Measurements from ENCODE around the gene ZFP14.
A peak's percentile ranks its signal among the peaks of the same experiment; 100 is the strongest.

ZFP14 gene

DNA sequence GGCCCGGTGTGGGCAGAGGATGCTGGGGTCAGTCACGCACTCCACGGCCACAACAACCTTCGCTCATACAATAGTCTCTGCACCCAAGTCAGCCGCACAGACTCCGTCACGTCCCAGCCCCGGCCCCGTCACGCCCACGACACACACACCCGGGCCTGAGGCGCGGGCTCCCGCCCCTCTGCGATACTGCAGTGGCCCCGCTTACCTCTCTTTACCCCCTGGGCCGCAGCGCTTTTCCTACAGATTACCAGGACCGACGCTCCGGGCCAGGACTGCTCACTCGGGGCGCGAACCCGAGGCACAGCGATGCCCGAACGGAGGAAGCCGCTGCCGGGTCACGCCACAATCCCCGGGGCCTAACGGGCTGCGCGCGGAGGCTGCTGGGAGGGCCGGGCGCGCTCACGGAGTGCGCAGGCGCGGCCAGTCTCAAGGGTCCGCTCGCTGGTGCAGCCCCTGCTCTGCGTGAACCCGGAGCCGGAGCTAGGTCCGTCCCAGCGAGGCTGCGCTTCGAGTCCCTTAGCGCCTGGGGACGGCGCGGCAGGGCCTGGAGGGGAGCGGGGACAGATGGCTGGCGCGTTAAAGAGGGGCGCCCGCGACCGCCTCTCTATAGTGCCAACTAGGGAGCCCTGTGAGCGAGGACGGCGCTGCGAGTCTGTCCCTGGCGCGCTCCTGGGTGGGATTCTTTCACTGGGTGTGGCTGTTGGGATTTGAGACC, 39.4 kb upstream of the ZFP14 start, which contains the start of gene ZFP82 (continued):
- TF ChIP-seq RBAK (tag by site-specific recombination; IDR thresholded peaks at IDR 0.05) (peak; percentile 26; the same call in 1 of the 2 replicates), ZNF423 (tag by site-specific recombination; IDR thresholded peaks at IDR 0.05) (no peak; the same call in 1 of the 2 replicates), GFI1B (tag by site-specific recombination; IDR thresholded peaks at IDR 0.05) (no peak), KLF10 (tag by site-specific recombination; IDR thresholded peaks at IDR 0.05) (peak; percentile 53), ZNF596 (tag by site-specific recombination; IDR thresholded peaks at IDR 0.05) (no peak), ZNF473 (tag by site-specific recombination; IDR thresholded peaks at IDR 0.05) (no peak), ZBTB1 (tag by site-specific recombination; IDR thresholded peaks at IDR 0.05) (no peak), SCRT2 (tag by site-specific recombination; IDR thresholded peaks at IDR 0.05) (0 out of 2 replicates have a peak, but pooled peaks have one; percentile 64), ZNF221 (tag by site-specific recombination; IDR thresholded peaks at IDR 0.05; ENCODE audit: borderline replicate concordance) (no peak), TCF7L2 (IDR thresholded peaks at IDR 0.05; ENCODE audit: borderline replicate concordance, low read depth, low read length) (no peak), ZNF214 (tag by site-specific recombination; IDR thresholded peaks at IDR 0.05; ENCODE audit: borderline replicate concordance) (no peak), SALL2 (tag by site-specific recombination; IDR thresholded peaks at IDR 0.05; ENCODE audit: borderline replicate concordance) (no peak), ZNF133 (tag by site-specific recombination; IDR thresholded peaks at IDR 0.05) (peak; percentile 3; the same call in 1 of the 2 replicates), ZNF18 (tag by site-specific recombination; IDR thresholded peaks at IDR 0.05) (no peak; the same call in 1 of the 2 replicates), BCL11B (tag by site-specific recombination; IDR thresholded peaks at IDR 0.05; ENCODE audit: low read depth) (peak; percentile 79; the same call in 1 of the 2 replicates), ZNF26 (tag by site-specific recombination; IDR thresholded peaks at IDR 0.05) (no peak), REST (tag by site-specific recombination; IDR thresholded peaks at IDR 0.05) (no peak), ZNF10 (tag by site-specific recombination; IDR thresholded peaks at IDR 0.05) (peak; percentile 61; the same call in 1 of the 2 replicates), ZBTB48 (tag by site-specific recombination; IDR thresholded peaks at IDR 0.05) (peak; percentile 100), ZXDB (tag by site-specific recombination; IDR thresholded peaks at IDR 0.05) (peak; percentile 99), YY2 (tag by site-specific recombination; IDR thresholded peaks at IDR 0.05) (peak; percentile 57; the same call in 1 of the 2 replicates), INSM2 (tag by site-specific recombination; IDR thresholded peaks at IDR 0.05) (peak; percentile 88), HOXC10 (CRISPR knock-in tag; IDR thresholded peaks at IDR 0.05) (no peak), ZNF23 (tag by site-specific recombination; IDR thresholded peaks at IDR 0.05; ENCODE audit: borderline replicate concordance) (no peak), ZNF785 (tag by site-specific recombination; IDR thresholded peaks at IDR 0.05) (no peak), ZBTB17 (tag by site-specific recombination; IDR thresholded peaks at IDR 0.05) (peak; percentile 96)
- TF ChIP-seq, protein P1, sequence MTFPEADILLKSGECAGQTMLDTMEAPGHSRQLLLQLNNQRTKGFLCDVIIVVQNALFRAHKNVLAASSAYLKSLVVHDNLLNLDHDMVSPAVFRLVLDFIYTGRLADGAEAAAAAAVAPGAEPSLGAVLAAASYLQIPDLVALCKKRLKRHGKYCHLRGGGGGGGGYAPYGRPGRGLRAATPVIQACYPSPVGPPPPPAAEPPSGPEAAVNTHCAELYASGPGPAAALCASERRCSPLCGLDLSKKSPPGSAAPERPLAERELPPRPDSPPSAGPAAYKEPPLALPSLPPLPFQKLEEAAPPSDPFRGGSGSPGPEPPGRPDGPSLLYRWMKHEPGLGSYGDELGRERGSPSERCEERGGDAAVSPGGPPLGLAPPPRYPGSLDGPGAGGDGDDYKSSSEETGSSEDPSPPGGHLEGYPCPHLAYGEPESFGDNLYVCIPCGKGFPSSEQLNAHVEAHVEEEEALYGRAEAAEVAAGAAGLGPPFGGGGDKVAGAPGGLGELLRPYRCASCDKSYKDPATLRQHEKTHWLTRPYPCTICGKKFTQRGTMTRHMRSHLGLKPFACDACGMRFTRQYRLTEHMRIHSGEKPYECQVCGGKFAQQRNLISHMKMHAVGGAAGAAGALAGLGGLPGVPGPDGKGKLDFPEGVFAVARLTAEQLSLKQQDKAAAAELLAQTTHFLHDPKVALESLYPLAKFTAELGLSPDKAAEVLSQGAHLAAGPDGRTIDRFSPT (tag by site-specific recombination; IDR thresholded peaks at IDR 0.05) = no peak
- TF ChIP-seq, protein P2, sequence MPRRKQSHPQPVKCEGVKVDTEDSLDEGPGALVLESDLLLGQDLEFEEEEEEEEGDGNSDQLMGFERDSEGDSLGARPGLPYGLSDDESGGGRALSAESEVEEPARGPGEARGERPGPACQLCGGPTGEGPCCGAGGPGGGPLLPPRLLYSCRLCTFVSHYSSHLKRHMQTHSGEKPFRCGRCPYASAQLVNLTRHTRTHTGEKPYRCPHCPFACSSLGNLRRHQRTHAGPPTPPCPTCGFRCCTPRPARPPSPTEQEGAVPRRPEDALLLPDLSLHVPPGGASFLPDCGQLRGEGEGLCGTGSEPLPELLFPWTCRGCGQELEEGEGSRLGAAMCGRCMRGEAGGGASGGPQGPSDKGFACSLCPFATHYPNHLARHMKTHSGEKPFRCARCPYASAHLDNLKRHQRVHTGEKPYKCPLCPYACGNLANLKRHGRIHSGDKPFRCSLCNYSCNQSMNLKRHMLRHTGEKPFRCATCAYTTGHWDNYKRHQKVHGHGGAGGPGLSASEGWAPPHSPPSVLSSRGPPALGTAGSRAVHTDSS (tag by site-specific recombination; IDR thresholded peaks at IDR 0.05) = no peak
